Measurements from ENCODE around the gene URM1. TPM values are rescaled to one million over a fixed set of nuclear protein-coding genes. Genes with fewer than 3 reads are reported as not detected.
A peak's percentile ranks its signal among the peaks of the same experiment; 100 is the strongest.

The URM1 gene
- total RNA-seq, 1 donor from 2014 or later: 96.1 TPM

DNA sequence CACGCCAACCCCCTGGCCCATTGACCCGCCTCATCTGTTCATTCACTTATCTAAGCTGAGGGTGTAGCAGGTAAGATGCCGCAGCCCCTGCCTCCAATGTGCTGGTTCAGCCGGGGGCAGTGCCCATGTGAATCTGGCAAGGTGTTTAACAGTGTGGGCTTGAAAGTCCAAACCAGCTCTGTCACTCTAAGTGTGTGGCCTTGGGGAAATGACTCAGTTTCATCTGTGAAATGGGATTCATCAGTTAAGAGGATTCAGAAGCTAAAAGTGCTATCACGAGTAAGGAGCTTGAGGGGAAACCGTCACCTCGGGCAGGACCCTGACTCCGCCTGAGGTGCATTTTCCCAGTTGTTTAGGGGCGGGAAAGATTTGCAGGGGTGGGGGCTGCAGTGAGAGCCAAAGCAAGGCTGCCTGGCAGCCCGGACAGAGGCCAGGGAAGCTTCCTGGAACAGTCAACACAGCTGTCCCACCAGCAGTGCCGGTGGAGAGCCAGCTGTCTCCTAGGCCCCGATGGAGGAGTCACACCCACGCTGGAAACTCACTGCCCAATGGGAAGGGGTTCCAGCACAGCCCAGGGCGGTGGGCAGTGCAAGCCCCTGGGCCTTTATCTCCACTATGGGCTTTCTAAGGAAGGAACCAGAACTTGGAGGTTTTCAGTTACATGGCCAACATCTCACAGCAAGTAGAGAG is 9.7 kb upstream of the URM1 start:
- Mint-ChIP-seq H3K4me3 (ENCODE audit: unreplicated experiment) (no peak overlapping the region), H3K4me1 (ENCODE audit: unreplicated experiment) (peaks cover 2% of the 10 kb centered on the region), H3K9me3 (ENCODE audit: unreplicated experiment) (no peaks in the 10 kb centered on the region), H3K27ac (ENCODE audit: unreplicated experiment) (no peak overlapping the region), H3K36me3 (ENCODE audit: low read depth, unreplicated experiment) (peaks cover 4% of the 10 kb centered on the region), H3K27me3 (ENCODE audit: unreplicated experiment) (peaks cover 8% of the 10 kb centered on the region)
- no peak for DNase-seq (ENCODE audit: low spot score)
- no peak for TF ChIP-seq CTCF (IDR thresholded peaks at IDR 0.05; ENCODE audit: unreplicated experiment)

DNA sequence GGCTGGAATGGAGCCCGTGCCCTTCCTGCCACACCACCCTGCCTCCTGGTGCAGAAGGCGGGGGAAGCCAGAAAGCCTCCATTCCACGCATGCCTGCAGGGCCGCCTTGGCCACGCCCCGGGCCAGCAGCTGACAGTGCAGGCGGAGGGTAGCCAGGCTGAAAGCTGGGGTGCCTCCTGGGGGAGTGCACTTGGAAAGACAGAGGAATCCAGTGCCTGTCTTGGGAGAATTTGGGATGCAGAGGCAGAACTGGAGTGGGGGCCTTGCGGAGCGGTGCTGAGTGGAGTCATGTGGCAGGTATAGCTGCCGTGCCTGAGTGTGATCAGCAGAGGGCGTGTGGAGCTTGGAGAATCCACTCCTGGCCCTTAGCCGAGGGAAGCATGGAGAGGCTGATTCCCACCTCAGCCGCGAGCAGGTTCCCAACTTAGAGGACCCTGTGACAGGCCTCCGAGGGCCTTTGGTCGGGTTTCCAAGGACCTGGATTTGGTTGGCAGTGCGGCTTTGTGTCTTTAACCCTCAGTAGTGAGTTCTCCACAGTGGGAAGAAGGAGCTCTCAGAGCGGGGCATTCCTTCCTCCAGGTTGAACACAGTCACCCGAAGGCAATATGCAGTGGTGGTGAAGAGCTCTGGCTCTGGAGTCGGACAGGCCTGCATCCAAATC is 9.1 kb upstream of the URM1 start:
- Mint-ChIP-seq H3K27me3 (ENCODE audit: unreplicated experiment) (peaks cover 8% of the 10 kb centered on the region), H3K9me3 (ENCODE audit: unreplicated experiment) (no peaks in the 10 kb centered on the region), H3K27ac (ENCODE audit: unreplicated experiment) (no peak overlapping the region), H3K4me1 (ENCODE audit: unreplicated experiment) (peaks cover 2% of the 10 kb centered on the region), H3K4me3 (ENCODE audit: unreplicated experiment) (no peak overlapping the region), H3K36me3 (ENCODE audit: low read depth, unreplicated experiment) (peaks cover 4% of the 10 kb centered on the region)
- DNase-seq (ENCODE audit: low spot score): peak; percentile 81
- TF ChIP-seq CTCF (IDR thresholded peaks at IDR 0.05; ENCODE audit: unreplicated experiment): peak; percentile 76

- no peak for DNase-seq (ENCODE audit: low spot score)
- H3K9me3 Mint-ChIP-seq (ENCODE audit: unreplicated experiment): no peaks in the 10 kb centered on the region
- no peak overlapping the region for H3K4me3 Mint-ChIP-seq (ENCODE audit: unreplicated experiment)
- H3K36me3 Mint-ChIP-seq (ENCODE audit: low read depth, unreplicated experiment): peaks cover 4% of the 10 kb centered on the region
- no peak for TF ChIP-seq CTCF (IDR thresholded peaks at IDR 0.05; ENCODE audit: unreplicated experiment)
- H3K4me1 Mint-ChIP-seq (ENCODE audit: unreplicated experiment): peaks cover 2% of the 10 kb centered on the region
- no peak overlapping the region for H3K27ac Mint-ChIP-seq (ENCODE audit: unreplicated experiment)
- peaks cover 8% of the 10 kb centered on the region for H3K27me3 Mint-ChIP-seq (ENCODE audit: unreplicated experiment)
These were observed 8.4 kb upstream of the URM1 start for GRCh38 chr9:128362774-128363173.

DNA sequence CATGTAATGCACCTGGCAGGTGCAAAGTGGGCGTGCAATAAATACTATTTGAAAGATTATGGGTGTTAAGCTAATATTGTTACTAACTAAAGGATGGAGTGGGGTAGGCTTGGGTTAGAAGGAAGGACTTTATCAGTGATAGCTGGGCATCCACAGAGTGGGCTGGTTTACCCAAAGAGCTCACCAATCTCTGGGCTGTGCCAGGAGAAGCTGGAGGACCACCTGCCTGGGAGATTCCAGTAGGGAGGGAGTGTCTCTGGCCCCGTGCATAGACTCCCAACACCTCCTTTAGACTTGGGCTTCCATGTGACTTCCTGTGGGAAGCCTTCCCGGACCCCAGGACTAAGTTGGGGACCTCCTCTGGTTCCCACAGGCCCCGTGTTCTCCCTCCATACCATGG is 5.6 kb upstream of the URM1 start:
- H3K4me3 Mint-ChIP-seq (ENCODE audit: unreplicated experiment): no peak overlapping the region
- no peak for TF ChIP-seq CTCF (IDR thresholded peaks at IDR 0.05; ENCODE audit: unreplicated experiment)
- peaks cover 4% of the 10 kb centered on the region for H3K36me3 Mint-ChIP-seq (ENCODE audit: low read depth, unreplicated experiment)
- no peak for DNase-seq (ENCODE audit: low spot score)
- no peaks in the 10 kb centered on the region for H3K9me3 Mint-ChIP-seq (ENCODE audit: unreplicated experiment)
- H3K4me1 Mint-ChIP-seq (ENCODE audit: unreplicated experiment): peaks cover 8% of the 10 kb centered on the region
- peaks cover 11% of the 10 kb centered on the region for H3K27me3 Mint-ChIP-seq (ENCODE audit: unreplicated experiment)
- H3K27ac Mint-ChIP-seq (ENCODE audit: unreplicated experiment): peak overlapping the region; percentile 72

- no peak overlapping the region for H3K27ac Mint-ChIP-seq (ENCODE audit: unreplicated experiment)
- DNase-seq (ENCODE audit: low spot score): no peak
- H3K4me1 Mint-ChIP-seq (ENCODE audit: unreplicated experiment): peaks cover 34% of the 10 kb centered on the region
- peaks cover 11% of the 10 kb centered on the region for H3K36me3 Mint-ChIP-seq (ENCODE audit: low read depth, unreplicated experiment)
- no peaks in the 10 kb centered on the region for H3K9me3 Mint-ChIP-seq (ENCODE audit: unreplicated experiment)
- peaks cover 7% of the 10 kb centered on the region for H3K27me3 Mint-ChIP-seq (ENCODE audit: unreplicated experiment)
- TF ChIP-seq CTCF (IDR thresholded peaks at IDR 0.05; ENCODE audit: unreplicated experiment): no peak
- no peak overlapping the region for H3K4me3 Mint-ChIP-seq (ENCODE audit: unreplicated experiment)
These were observed 2.0 kb upstream of the URM1 start for GRCh38 chr9:128369024-128369706.

Measured in endothelial cell (in vitro differentiated cells).